GM19467 (cell line): ENCODE results near the gene OCA2.

Experiments
- ATAC-seq: cut with Tn5 transposase; IDR thresholded peaks from one replicate; pipeline ENCODE4 v1.9.1; 2021; ENCODE audit warnings: mild to moderate bottlenecking, moderate library complexity; ENCODE audit not compliant: unreplicated experiment

OCA2 gene

GRCh38 chr15:27885201-27885600, 213.9 kb downstream of the OCA2 start:
- ATAC-seq = no peak

GRCh38 chr15:27884726-27885125, 214.4 kb downstream of the OCA2 start:
- no peak for ATAC-seq

GRCh38 chr15:27878841-27879240, 220.3 kb downstream of the OCA2 start:
- no peak for ATAC-seq

- ATAC-seq = no peak
Observed at GRCh38 chr15:27873828-27874227, 225.3 kb downstream of the OCA2 start.

GRCh38 chr15:27873039-27873438, 226.1 kb downstream of the OCA2 start:
- ATAC-seq = no peak

GRCh38 chr15:27872355-27872754, 226.8 kb downstream of the OCA2 start:
- ATAC-seq = no peak

GRCh38 chr15:27871902-27872260, 227.2 kb downstream of the OCA2 start:
- ATAC-seq = no peak

- ATAC-seq = no peak
Observed at GRCh38 chr15:27871078-27871901, 227.8 kb downstream of the OCA2 start.

GRCh38 chr15:27870320-27870719, 228.8 kb downstream of the OCA2 start:
- ATAC-seq = no peak

GRCh38 chr15:27869697-27870281, 229.3 kb downstream of the OCA2 start:
- ATAC-seq = no peak

GRCh38 chr15:27868828-27869404, 230.2 kb downstream of the OCA2 start:
- ATAC-seq = no peak

- no peak for ATAC-seq
Observed at GRCh38 chr15:27867861-27868260, 231.3 kb downstream of the OCA2 start.

GRCh38 chr15:27866505-27867165, 232.5 kb downstream of the OCA2 start:
- ATAC-seq = no peak

- ATAC-seq = no peak
Observed at GRCh38 chr15:27865926-27866325, 233.2 kb downstream of the OCA2 start.

GRCh38 chr15:27865323-27865922, 233.7 kb downstream of the OCA2 start:
- no peak for ATAC-seq

GRCh38 chr15:27864719-27865118, 234.4 kb downstream of the OCA2 start:
- ATAC-seq = no peak

GRCh38 chr15:27864086-27864485, 235.0 kb downstream of the OCA2 start:
- no peak for ATAC-seq

GRCh38 chr15:27863000-27863399, 236.1 kb downstream of the OCA2 start:
- no peak for ATAC-seq

- no peak for ATAC-seq
Observed at GRCh38 chr15:27861171-27861570, 237.9 kb downstream of the OCA2 start.

GRCh38 chr15:27855137-27855536, 244.0 kb downstream of the OCA2 start:
- no peak for ATAC-seq

- ATAC-seq = no peak
Observed at GRCh38 chr15:27854601-27855000, 244.5 kb downstream of the OCA2 start.
